ENCODE data around the gene CLIC4.

- TF ChIP-seq, protein P1, sequence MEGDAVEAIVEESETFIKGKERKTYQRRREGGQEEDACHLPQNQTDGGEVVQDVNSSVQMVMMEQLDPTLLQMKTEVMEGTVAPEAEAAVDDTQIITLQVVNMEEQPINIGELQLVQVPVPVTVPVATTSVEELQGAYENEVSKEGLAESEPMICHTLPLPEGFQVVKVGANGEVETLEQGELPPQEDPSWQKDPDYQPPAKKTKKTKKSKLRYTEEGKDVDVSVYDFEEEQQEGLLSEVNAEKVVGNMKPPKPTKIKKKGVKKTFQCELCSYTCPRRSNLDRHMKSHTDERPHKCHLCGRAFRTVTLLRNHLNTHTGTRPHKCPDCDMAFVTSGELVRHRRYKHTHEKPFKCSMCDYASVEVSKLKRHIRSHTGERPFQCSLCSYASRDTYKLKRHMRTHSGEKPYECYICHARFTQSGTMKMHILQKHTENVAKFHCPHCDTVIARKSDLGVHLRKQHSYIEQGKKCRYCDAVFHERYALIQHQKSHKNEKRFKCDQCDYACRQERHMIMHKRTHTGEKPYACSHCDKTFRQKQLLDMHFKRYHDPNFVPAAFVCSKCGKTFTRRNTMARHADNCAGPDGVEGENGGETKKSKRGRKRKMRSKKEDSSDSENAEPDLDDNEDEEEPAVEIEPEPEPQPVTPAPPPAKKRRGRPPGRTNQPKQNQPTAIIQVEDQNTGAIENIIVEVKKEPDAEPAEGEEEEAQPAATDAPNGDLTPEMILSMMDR (IDR thresholded peaks at IDR 0.05): no peak
- TF ChIP-seq POLR2A (IDR thresholded peaks at IDR 0.05): no peak
- TF ChIP-seq POLR2AphosphoS5 (IDR thresholded peaks at IDR 0.05; ENCODE audit: insufficient read depth in 1 of 2, low read depth in 1 of 2): no peak
These were observed 31.5 kb upstream of the CLIC4 start for GRCh38 chr1:24713736-24714135.
